Measurements from ENCODE around the gene COA3.

- TF ChIP-seq CTCF (conservative IDR thresholded peaks at IDR 0.05; ENCODE audit: low read depth, low read length) (no peak), EZH2 (IDR thresholded peaks at IDR 0.05; ENCODE audit: low read length, unreplicated experiment) (no peak), EZH2phosphoT487 (IDR thresholded peaks at IDR 0.05; ENCODE audit: borderline replicate concordance, low read length) (no peak)
Measured at GRCh38 chr17:42846594-42847280, 48.2 kb upstream of the COA3 start.

All from PC-3 (cell line).